PC-3 (cell line): Measurements from ENCODE around the gene HSH2D. TPM values are rescaled to one million over a fixed set of nuclear protein-coding genes. Genes with fewer than 3 reads are reported as not detected.
A peak's percentile ranks its signal among the peaks of the same experiment; 100 is the strongest.

Source experiments
- ATAC-seq: fragments of 200-7000 bp; cut with Tn5 transposase; 2 replicates; pipeline ENCODE4 v1.9.1; 2020; ENCODE audit warnings: mild to moderate bottlenecking, moderate library complexity
- BruUV-seq: library from RNA; stranded (reverse); fragments of 400-500 nt; replicated peaks from 2 replicates; lab custom pipeline; 2021; lab: Mats Ljungman, UMichigan
- CTCF ChIA-PET: fragments of 300-600 bp; sonication (Branson Sonifier 250); formaldehyde crosslinking; loops from one replicate; lab custom pipeline; 2022; ENCODE audit warnings: antibody characterized with exemption; lab: Charles Lee
- POLR2A ChIA-PET: fragments of 300-600 bp; sonication (Branson Sonifier 250); formaldehyde crosslinking; loops from one replicate; lab custom pipeline; 2022; ENCODE audit warnings: antibody characterized with exemption; ENCODE audit not compliant: unreplicated experiment; lab: Charles Lee
- DNase-seq: peaks from one replicate; pipeline ENCODE4 v3.0.0-alpha.2; 2015
- H2AFZ ChIP-seq: fragments of 300-600 bp; sonication (generic); 2 replicates; pipeline ENCODE4 v1.6.0; 2016; ENCODE audit warnings: antibody characterized with exemption, low read length
- H3F3A ChIP-seq: fragments of 300-600 bp; sonication (generic); one replicate; pipeline ENCODE4 v1.6.0; 2017; ENCODE audit warnings: antibody characterized with exemption, low read length, control low read depth, mild to moderate bottlenecking; ENCODE audit not compliant: unreplicated experiment
- H3K27ac ChIP-seq: fragments of 300-600 bp; sonication (generic); 2 replicates; pipeline ENCODE4 v1.5.1; 2016; ENCODE audit warnings: mild to moderate bottlenecking, low read length
- H3K27me3 ChIP-seq: fragments of 300-600 bp; sonication (generic); 2 replicates; pipeline ENCODE4 v1.6.1; 2016; ENCODE audit warnings: low read length, mixed read lengths
- H3K36me3 ChIP-seq: fragments of 300-600 bp; sonication (generic); 2 replicates; pipeline ENCODE4 v1.6.1; 2016; ENCODE audit warnings: low read depth, mixed run types, low read length, mixed read lengths
- H3K4me1 ChIP-seq: fragments of 300-600 bp; sonication (generic); 2 replicates; pipeline ENCODE4 v1.5.1; 2016; ENCODE audit warnings: low read length; ENCODE audit not compliant: insufficient read depth
- H3K4me2 ChIP-seq: fragments of 300-600 bp; sonication (generic); 2 replicates; pipeline ENCODE4 v1.6.0; 2016; ENCODE audit warnings: low read length
- H3K4me3 ChIP-seq: fragments of 300-600 bp; sonication (generic); 2 replicates; pipeline ENCODE4 v1.5.1; 2016; ENCODE audit warnings: mild to moderate bottlenecking, low read length, mixed read lengths
- H3K79me2 ChIP-seq: fragments of 300-600 bp; sonication (generic); 2 replicates; pipeline ENCODE4 v1.6.1; 2017; ENCODE audit warnings: low read length, mixed read lengths
- H3K9ac ChIP-seq: fragments of 300-600 bp; sonication (generic); 2 replicates; pipeline ENCODE4 v1.6.0; 2016; ENCODE audit warnings: mild to moderate bottlenecking, low read length
- H3K9me2 ChIP-seq: fragments of 300-600 bp; sonication (generic); replicated peaks from 2 replicates; pipeline ENCODE4 v1.6.1; 2016; ENCODE audit warnings: mixed run types, low read length, mixed read lengths
- H3K9me3 ChIP-seq: fragments of 300-600 bp; sonication (generic); 2 replicates; pipeline ENCODE4 v1.6.1; 2016; ENCODE audit warnings: low read length, mixed read lengths
- H4K20me1 ChIP-seq: fragments of 300-600 bp; sonication (generic); 2 replicates; pipeline ENCODE4 v1.6.1; 2016; ENCODE audit warnings: low read length, mixed read lengths
- CTCF ChIP-seq: fragments of 300-600 bp; sonication (generic); conservative IDR thresholded peaks from 2 replicates; pipeline ENCODE4 v1.5.1; 2017; ENCODE audit warnings: antibody characterized with exemption, low read depth, mild to moderate bottlenecking, low read length
- EZH2 ChIP-seq: fragments of 300-600 bp; sonication (generic); IDR thresholded peaks from one replicate; pipeline ENCODE4 v1.6.1; 2017; ENCODE audit warnings: antibody characterized with exemption, mild to moderate bottlenecking, low read length; ENCODE audit not compliant: unreplicated experiment
- EZH2phosphoT487 ChIP-seq: fragments of 300-600 bp; sonication (generic); IDR thresholded peaks from 2 replicates; pipeline ENCODE4 v1.6.1; 2018; ENCODE audit warnings: mild to moderate bottlenecking, antibody characterized with exemption, low read length, borderline replicate concordance
- intact Hi-C: fragments of 100-400 bp; cut with micrococcal nuclease; formaldehyde crosslinking; loops from 2 replicates; pipeline ENCODE4 v1.9.0; 2023
- total RNA-seq: library from RNA; depleted of rRNA; stranded (reverse); fragments of >200 nt; gene quantifications from 2 replicates; pipeline ENCODE4 v1.2.3, GENCODE V29; 2014

The HSH2D gene
- total RNA-seq, 1 experiment from 2014 or later = 14.5 TPM

- CTCF ChIA-PET = no interaction called here
- Histone ChIP-seq H3K36me3 (no peaks in the 10 kb centered on the region), H3K4me1 (peaks cover 13% of the 10 kb centered on the region), H2AFZ (no peak overlapping the region), H3K79me2 (peaks cover 7% of the 10 kb centered on the region), H3K27ac (peak overlapping the region; percentile 91), H3K9me2 (no peaks in the 10 kb centered on the region), H4K20me1 (no peaks in the 10 kb centered on the region), H3K27me3 (no peaks in the 10 kb centered on the region), H3K4me2 (peak overlapping the region; percentile 82), H3K4me3 (peak overlapping the region; percentile 60), H3K9me3 (no peaks in the 10 kb centered on the region), H3F3A (no peaks in the 10 kb centered on the region), H3K9ac (peak overlapping the region; percentile 89)
- POLR2A ChIA-PET = interaction anchor here (0.5 kb wide), 1 partner anchor 38 kb away, joined by 3 read pairs; no protein-coding TSS in a partner anchor
- BruUV-seq = no TSS peak
- no peak for DNase-seq
- intact Hi-C loops = no loop called here
- no peak for TF ChIP-seq EZH2
- no peak for TF ChIP-seq CTCF
- no peak for TF ChIP-seq EZH2phosphoT487
- ATAC-seq = no peak
These were observed 714 bp downstream of the HSH2D start for GRCh38 chr19:16144216-16144581.

DNA sequence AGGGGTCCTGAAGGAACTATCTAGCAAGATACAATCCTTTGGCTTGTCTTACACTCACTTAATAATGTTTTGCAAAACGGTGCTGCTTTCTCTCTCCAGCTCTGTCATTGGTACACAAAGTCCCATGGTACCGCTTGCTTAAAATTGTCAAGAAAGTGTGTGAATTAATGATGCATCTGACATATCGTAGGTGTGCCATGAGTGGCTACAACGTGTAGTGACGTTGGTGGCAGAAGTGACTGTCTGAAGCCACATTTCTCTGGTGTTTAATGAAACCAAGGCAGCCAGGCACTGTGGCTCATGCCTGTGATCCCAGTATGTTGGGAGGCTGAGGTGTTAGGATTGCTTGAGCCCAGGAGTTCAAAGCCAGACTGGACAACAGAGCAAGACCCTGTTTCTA lies 2.6 kb downstream of the HSH2D start:
- Histone ChIP-seq H2AFZ (no peak overlapping the region), H3K4me3 (no peak overlapping the region), H3K79me2 (peaks cover 7% of the 10 kb centered on the region), H3K9ac (no peak overlapping the region), H4K20me1 (no peaks in the 10 kb centered on the region), H3K27me3 (no peaks in the 10 kb centered on the region), H3K9me2 (no peaks in the 10 kb centered on the region), H3K4me1 (peaks cover 13% of the 10 kb centered on the region), H3F3A (no peaks in the 10 kb centered on the region), H3K36me3 (no peaks in the 10 kb centered on the region), H3K9me3 (no peaks in the 10 kb centered on the region), H3K27ac (no peak overlapping the region), H3K4me2 (no peak overlapping the region)
- ChIA-PET POLR2A (no interaction called here), CTCF (no interaction called here)
- TF ChIP-seq CTCF (no peak), EZH2phosphoT487 (no peak), EZH2 (no peak)
- no TSS peak for BruUV-seq
- no peak for DNase-seq
- intact Hi-C loops = no loop called here
- no peak for ATAC-seq

DNA sequence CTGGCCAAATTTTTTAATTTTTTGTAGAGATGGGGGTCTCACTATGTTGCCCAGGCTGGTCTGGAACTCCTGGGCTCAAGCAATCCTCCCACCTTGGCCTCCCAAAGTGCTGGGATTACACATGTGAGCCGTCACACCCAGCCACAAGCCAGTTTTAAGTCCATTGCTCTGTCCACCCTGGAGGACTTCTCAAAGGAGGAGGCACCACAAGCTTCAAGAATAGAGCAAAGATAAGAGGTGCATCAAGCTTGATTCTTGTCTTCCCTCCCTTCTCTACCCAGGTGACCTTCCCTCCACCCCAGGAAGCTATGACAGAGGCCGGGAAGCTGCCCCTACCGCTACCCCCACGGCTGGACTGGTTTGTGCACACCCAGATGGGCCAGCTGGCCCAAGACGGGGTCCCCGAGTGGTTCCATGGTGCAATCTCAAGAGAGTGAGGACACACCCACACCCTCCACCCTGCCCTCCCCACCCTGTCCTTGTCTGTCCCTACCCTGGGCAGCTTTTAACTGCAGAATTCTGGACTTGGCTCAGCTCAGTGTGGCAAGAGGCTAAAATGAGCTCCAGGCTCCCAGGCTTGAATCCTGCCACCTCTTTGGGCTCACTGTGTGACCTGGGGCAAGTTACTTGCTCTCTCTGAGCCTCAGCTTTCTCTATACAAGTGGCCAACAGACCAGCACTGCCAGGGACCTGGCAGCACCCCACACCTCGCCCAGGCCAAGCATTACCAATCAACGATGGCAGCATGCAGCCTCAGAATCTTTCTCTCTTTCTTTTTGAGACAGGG lies 5.2 kb downstream of the HSH2D start:
- TF ChIP-seq CTCF = no peak
- TF ChIP-seq EZH2 = no peak
- no peak for TF ChIP-seq EZH2phosphoT487
- Histone ChIP-seq H3K27me3 (no peaks in the 10 kb centered on the region), H3K4me1 (peaks cover 6% of the 10 kb centered on the region), H3K36me3 (peaks cover 3% of the 10 kb centered on the region; the same call in 1 of the 2 replicates), H3K4me2 (no peak overlapping the region), H3K4me3 (no peak overlapping the region), H4K20me1 (no peaks in the 10 kb centered on the region), H3K27ac (no peak overlapping the region), H3K9me3 (no peaks in the 10 kb centered on the region), H3F3A (no peaks in the 10 kb centered on the region), H2AFZ (no peak overlapping the region), H3K79me2 (peaks cover 7% of the 10 kb centered on the region), H3K9me2 (no peaks in the 10 kb centered on the region), H3K9ac (no peak overlapping the region)
- intact Hi-C loops = no loop called here
- POLR2A ChIA-PET = interaction anchor here (0.7 kb wide), 1 partner anchor 9 kb away, joined by 9 read pairs; no protein-coding TSS in a partner anchor
- no TSS peak for BruUV-seq
- DNase-seq (no peak), ATAC-seq (no peak)
- CTCF ChIA-PET = no interaction called here
